ENCODE results near the gene UBE2D2. TPM values are rescaled to one million over a fixed set of nuclear protein-coding genes. Genes with fewer than 3 reads are reported as not detected.
"Not testable (repeated sequence)": the region's sequence is repeated elsewhere in the genome, so short reads cannot be mapped to it uniquely, and the experiment has no call there.

The UBE2D2 gene
- total RNA-seq, 1 donor from 2014 or later = 58.7 TPM

- no peak for DNase-seq (ENCODE audit: low read depth in 2 of 2)
Observed at GRCh38 chr5:139549162-139549894, 11.8 kb upstream of the UBE2D2 start.

GRCh38 chr5:139550051-139550872, 10.9 kb upstream of the UBE2D2 start:
- DNase-seq (ENCODE audit: low read depth in 2 of 2) = not testable (repeated sequence)

DNA sequence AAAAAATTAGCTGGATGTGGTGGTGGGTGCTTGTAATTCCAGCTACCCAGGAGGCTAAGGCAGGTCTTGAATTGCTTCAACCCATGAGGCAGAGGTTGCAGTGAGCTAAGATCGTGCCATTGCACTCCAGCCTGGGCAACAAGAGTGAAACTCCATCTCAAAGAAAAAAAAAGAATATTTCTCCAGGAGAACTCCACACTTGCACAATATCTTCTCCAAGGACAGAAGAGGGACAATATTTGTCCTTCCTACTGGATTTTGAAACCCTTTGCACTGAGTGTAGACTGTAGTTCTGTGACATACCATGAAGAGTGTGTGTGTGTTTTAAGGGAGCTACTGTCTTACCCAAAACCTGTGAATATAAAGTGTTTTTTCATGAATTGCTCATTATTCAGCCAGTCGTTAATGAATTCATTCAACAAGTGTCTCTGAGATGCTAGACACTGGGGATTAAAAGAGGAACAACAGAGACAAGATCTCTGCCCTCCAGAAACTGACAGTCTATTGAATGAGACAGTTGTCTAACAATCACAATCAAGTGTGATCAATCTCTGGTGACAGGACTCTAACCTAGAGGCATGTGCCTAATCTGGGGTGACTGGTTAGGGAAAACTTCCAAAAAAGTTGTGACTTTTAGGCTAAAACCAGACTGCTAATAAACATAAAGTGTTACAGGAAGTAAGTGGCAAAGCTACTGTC, 9.8 kb upstream of the UBE2D2 start:
- DNase-seq (ENCODE audit: low read depth in 2 of 2) = no peak

- no peak for DNase-seq (ENCODE audit: low read depth in 2 of 2)
Observed at GRCh38 chr5:139552893-139553575, 8.1 kb upstream of the UBE2D2 start.

DNA sequence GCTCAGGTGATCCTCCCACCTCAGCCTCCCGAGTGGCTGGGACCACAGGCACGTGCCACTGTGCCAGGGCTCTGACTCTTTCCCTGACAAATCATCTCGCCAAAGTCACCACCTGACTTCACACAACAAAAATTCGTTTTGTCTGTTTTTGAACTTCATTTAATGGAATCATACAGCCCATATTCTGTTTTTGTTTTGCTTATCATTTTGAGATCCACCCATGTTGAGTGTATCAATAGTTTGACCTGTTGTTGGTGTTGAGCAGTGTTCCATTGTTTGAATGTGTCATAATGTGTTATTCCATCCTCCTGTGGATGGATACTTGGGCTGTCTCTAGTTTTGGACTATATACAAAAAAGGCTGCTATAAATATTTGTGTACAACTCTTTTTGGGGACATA, 6.9 kb upstream of the UBE2D2 start:
- no peak for DNase-seq (ENCODE audit: low read depth in 2 of 2)

- DNase-seq (ENCODE audit: low read depth in 2 of 2) = no peak
Observed at GRCh38 chr5:139557811-139558210, 3.3 kb upstream of the UBE2D2 start.

DNA sequence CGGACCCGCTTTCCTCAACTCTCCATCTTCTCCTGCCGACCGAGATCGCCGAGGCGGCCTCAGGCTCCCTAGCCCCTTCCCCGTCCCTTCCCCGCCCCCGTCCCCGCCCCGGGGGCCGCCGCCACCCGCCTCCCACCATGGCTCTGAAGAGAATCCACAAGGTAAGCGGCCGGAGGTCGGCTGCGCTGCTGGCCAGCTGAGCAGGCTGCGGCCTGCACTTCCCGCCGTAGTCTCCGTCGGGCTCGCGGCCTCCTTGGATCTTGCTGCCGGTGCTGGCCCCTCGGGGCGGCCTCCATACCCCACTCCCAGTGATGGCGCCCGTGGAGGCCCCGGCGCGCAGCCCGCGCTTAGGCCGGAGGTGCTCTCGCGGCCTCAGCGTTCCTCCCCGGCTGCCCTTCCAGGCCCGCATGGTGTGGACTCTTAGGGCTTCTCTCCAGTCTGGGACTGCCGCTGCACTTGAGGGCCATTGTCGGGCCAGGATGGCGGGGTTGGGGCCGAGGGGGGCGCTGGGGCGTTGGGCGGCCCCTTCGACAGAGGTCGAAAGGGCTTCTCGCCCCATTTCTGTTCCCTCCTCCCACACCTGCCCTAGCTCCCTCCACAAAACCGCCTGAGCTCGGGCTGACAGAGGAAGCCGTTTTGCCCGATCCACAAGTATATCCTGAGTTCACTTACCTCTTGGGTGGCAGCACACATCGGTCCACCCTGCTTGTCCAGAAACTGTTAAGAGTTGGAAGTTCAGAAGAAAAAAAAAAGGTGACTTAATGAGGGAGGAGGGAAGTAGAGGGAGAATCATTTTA, 714 bp downstream of the UBE2D2 start:
- DNase-seq (ENCODE audit: low read depth in 2 of 2) = peak; percentile 48 to 60

DNA sequence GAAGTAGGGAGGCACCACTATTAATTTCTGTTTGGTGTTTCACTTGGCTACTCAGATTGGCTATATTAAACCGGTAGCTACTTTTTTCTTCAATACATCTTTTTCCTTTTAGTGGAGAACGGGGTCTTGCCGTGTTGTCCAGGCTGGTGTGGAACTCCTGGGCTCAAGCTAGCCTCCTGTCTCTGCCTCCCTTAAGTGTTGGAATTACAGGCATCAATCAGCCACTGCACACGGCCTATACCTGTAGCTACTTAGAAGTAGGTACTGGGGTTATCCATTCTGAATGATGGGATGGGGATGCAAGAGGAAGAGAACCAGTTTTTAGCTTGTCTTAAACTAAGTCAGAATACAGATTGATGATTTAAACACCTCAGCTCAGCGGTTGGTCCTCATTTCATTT, 1.7 kb downstream of the UBE2D2 start:
- peak in 1 of 2 donors; percentile 10 for DNase-seq (ENCODE audit: low read depth in 2 of 2)

DNA sequence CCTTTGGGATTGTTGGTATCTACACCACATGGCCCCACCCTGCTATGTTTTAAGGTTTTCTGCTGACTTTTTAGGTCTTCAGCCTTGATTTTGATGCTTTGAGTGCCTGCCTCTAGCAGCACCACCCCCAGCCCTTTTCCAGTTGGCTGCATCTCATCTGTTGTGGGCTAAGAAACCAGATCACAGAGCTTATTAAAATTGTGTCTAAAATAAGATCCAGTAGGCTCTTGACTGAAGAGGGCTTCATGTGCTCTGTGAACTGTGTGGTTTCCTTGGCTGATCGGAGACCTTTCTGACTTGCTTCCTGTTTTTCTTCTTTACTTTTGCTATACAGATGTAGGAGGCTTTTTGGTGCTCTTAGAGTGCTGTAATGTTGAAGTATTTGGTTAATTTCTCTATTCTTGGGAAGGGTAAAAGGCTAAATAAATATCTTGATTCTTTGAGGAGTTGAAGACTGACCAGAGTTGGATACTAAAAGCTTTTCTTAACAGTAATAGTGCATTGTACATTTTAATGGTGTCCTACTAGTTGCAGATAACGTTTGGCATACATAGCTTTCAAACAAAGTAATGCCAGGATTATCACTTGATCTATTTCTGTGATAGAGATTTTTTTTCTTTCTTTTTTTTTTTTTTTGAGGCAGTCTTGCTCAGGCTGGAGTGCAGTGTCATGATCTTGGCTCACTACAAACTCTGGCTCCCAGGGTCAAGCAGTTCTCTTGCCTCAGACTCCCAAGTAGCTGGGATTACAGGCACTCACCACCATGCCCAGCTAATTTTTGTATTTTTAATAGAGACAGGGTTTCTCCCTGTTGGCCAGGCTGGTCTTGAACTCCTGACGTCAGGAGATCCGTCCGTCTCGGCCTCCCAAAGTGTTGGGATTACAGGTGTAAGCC, 4.5 kb downstream of the UBE2D2 start:
- peak in 1 of 2 donors; percentile 76 for DNase-seq (ENCODE audit: low read depth in 2 of 2)

GRCh38 chr5:139566611-139567010, 5.5 kb downstream of the UBE2D2 start:
- DNase-seq (ENCODE audit: low read depth in 2 of 2) = no peak

GRCh38 chr5:139569270-139569955, 8.3 kb downstream of the UBE2D2 start:
- peak; percentile 20 to 43 for DNase-seq (ENCODE audit: low read depth in 2 of 2)

GRCh38 chr5:139571543-139571942, 10.4 kb downstream of the UBE2D2 start:
- no peak for DNase-seq (ENCODE audit: low read depth in 2 of 2)

- no peak for DNase-seq (ENCODE audit: low read depth in 2 of 2)
Observed at GRCh38 chr5:139571966-139572365, 10.8 kb downstream of the UBE2D2 start.

DNA sequence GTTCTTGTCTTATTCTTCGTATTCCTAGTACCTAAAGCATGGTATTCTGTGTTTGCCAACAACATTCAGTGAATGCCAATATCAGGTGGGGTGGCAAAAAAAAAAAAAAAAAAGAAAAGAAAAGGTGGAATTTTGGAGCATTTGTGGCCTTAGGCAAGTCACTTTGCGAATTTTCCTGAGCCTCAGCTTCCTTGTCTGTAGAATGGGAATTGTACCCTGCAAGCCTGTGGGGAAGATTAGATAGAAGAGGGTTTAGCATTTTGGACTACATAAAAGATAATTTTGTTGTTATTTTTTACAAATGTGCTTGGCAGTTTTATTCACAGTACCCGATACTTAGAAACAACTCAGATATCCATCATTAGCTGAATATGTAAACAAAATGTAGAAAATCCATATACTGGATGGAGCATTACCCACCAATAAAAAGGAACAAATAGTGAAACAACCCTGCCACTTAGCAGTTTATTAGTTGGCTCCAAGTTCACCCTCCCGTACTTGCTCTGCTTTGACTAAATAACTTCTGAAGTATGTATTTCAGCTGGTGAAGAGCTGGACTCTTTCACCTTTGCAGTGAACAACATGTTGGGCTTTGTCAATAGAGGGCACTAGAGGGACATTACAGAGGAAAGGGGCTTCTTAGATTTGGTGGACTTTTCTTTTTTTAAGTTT, 13.6 kb downstream of the UBE2D2 start:
- peak; percentile 48 to 57 for DNase-seq (ENCODE audit: low read depth in 2 of 2)

DNA sequence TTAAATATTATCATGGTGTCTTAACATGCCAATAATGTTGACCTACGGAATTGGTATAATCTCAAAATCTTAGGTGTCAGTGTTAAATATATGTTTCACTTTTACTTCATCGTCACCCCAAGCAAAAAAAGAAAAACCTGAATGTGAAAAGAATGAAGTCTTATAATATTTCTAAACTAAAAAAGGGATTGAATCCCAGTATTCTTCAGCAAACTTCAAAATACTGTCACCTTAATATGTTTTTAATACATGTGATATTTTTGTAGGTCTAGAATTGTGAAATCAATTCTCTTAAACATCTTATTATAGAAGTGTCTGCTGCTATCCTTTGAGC, 14.1 kb downstream of the UBE2D2 start:
- no peak for DNase-seq (ENCODE audit: low read depth in 2 of 2)

GRCh38 chr5:139575751-139576150, 14.6 kb downstream of the UBE2D2 start:
- no peak for DNase-seq (ENCODE audit: low read depth in 2 of 2)

DNA sequence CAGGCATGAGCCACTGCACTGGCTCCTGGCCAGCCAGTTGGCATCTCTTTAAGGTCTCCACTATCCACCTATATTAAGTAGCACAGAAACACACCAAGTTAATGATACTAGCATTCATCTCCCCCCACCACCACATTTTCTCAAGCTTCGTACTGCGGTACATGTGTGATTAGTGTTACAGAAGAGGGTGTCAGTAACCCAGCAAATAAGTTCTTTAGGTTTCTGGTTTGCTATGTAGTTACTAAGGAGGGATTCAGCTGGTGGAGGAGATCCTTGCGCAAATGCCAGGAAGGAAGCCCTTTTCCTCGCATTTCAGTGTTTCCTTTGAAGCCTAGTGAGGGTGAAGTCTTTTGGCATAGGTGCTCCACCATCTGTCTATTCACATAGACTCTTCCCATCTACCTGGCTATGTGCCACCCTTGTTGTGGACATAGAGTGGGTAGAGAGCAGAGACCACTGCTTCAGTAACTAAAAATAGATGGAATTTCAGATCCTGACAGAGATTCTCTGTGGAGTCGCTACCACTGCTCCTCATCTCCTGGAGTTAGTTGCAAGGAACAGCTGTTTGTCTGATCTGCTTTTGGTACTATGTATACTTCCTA, 16.7 kb downstream of the UBE2D2 start:
- DNase-seq (ENCODE audit: low read depth in 2 of 2) = peak; percentile 29 to 41

- no peak for DNase-seq (ENCODE audit: low read depth in 2 of 2)
Observed at GRCh38 chr5:139578325-139578724, 17.2 kb downstream of the UBE2D2 start.
